Breast epithelium (tissue), 3 donors: ENCODE measurements around the gene SPECC1L.

Source experiments
- CTCF ChIP-seq, 3 donors: fragments of 450-650 bp; IDR thresholded peaks; one replicate each; pipeline ENCODE4 v1.5.1; 2016 to 2017; ENCODE audit warnings: antibody characterized with exemption in 3 of 3, mild to moderate bottlenecking in 3 of 3, moderate library complexity in 3 of 3
- POLR2A ChIP-seq: fragments of 450-650 bp; IDR thresholded peaks from one replicate; pipeline ENCODE4 v1.6.1; 2016; ENCODE audit warnings: antibody characterized with exemption, mild to moderate bottlenecking, moderate library complexity
- POLR2AphosphoS5 ChIP-seq, 3 donors: sonication (generic); formaldehyde crosslinking; IDR thresholded peaks; one replicate each; pipeline ENCODE4 v1.6.1; 2017; ENCODE audit warnings: antibody characterized with exemption in 3 of 3

DNA sequence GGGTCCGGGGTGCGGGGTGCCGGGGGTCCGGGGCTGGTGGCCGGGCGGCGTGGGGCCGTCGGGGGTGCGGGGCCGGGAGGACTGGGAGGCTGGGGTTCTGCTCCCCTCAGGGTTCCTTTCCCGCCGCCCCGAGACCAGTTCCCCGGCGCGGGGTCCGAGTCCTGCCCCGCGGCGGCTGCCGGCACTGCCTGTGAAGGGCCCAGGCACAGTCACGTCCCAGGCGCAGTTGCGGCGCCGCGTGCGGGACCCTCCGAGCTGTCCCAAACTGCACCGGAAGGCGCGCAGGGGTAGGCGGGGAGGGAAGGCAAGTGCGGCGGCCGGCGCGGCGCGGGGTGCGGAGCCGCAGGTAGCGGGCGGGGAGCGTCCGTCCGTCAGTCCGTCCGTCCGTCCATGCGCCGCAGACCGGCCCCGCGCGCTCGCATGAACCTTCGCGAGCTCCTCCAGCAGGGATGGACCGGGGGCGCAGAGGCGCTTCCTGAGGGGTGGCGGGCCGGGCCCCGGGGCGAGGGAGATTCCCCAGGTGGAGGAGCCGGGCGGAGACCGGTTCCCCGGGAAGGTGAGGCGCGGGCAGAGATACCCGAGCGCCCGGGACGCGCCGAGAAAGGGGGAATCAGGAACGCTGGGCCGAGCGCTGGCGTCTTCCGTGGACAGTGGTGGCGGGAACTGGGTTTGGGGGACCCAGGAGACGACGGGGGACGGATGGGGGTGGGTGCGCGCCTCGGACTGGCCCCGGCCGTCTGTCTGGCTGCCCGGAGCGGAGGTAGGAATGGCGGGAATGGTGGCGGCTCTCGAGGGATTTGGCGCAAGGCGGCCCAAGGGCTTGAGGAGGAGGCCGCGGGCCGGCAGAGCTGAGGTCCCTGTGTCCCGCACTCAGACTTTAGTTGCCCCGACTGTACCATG is 153.6 kb downstream of the SPECC1L start:
- TF ChIP-seq CTCF (IDR thresholded peaks at IDR 0.05): no peak
- no peak for TF ChIP-seq POLR2AphosphoS5 (IDR thresholded peaks at IDR 0.05)
- TF ChIP-seq POLR2A: no peak
